ENCODE data around the gene CDH12.

DNA sequence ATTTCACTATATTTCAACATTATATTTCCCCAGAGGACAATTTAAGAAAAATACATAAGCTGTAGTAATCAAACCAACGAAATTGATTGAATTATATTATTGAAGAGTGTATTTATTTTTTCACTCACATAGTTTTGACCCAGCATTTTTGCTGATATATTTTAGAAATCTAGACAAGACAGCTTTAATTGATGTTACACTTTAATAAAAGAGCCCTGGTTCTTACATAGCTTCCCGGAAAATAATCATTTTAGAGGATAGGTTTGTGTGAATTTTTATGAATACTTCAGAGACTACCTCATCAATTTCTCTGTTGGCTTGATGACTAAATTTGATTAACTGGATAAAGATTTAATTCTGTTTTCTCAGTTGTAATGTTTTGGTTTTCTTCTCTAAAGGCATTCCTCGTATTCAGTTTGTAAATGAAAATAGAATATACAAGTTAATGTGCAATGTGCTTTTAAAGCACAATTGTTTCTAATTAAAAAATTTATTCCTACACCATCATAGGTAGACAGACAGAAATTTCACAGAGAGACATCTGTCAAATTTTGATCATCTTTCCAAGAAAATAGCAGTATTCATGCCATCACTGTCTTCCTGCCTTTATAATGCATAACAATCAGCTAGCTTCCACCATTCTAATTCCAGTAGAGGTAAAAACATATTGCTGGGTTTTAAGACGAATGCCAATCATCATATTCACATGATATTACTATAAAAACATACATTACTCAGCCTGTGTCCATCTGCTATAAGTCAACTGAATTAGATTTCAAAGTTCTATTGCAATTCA, 441.4 kb downstream of the CDH12 start:
- TF ChIP-seq, protein P1, sequence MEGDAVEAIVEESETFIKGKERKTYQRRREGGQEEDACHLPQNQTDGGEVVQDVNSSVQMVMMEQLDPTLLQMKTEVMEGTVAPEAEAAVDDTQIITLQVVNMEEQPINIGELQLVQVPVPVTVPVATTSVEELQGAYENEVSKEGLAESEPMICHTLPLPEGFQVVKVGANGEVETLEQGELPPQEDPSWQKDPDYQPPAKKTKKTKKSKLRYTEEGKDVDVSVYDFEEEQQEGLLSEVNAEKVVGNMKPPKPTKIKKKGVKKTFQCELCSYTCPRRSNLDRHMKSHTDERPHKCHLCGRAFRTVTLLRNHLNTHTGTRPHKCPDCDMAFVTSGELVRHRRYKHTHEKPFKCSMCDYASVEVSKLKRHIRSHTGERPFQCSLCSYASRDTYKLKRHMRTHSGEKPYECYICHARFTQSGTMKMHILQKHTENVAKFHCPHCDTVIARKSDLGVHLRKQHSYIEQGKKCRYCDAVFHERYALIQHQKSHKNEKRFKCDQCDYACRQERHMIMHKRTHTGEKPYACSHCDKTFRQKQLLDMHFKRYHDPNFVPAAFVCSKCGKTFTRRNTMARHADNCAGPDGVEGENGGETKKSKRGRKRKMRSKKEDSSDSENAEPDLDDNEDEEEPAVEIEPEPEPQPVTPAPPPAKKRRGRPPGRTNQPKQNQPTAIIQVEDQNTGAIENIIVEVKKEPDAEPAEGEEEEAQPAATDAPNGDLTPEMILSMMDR (IDR thresholded peaks at IDR 0.05) = no peak
- no peak for TF ChIP-seq POLR2A (IDR thresholded peaks at IDR 0.05; ENCODE audit: low read depth)
- TF ChIP-seq POLR2AphosphoS5 (IDR thresholded peaks at IDR 0.05) = no peak
